ENCODE results near the gene BPIFB2.
"Not testable (repeated sequence)": the region's sequence is repeated elsewhere in the genome, so short reads cannot be mapped to it uniquely, and the experiment has no call there.

The BPIFB2 gene, protein sequence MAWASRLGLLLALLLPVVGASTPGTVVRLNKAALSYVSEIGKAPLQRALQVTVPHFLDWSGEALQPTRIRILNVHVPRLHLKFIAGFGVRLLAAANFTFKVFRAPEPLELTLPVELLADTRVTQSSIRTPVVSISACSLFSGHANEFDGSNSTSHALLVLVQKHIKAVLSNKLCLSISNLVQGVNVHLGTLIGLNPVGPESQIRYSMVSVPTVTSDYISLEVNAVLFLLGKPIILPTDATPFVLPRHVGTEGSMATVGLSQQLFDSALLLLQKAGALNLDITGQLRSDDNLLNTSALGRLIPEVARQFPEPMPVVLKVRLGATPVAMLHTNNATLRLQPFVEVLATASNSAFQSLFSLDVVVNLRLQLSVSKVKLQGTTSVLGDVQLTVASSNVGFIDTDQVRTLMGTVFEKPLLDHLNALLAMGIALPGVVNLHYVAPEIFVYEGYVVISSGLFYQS

GRCh38 chr20:33007376-33008335 is at the start of gene BPIFB2:
TSS of gene BPIFB2 (plus strand) at chr20:33007704. CDS start at chr20:33008575, 871 bp downstream.
- no peak for DNase-seq

- DNase-seq = no peak
These were observed 48.9 kb upstream of the BPIFB2 start for GRCh38 chr20:32958574-32958973.

GRCh38 chr20:32959351-32960221 is 47.9 kb upstream of the BPIFB2 start:
- no peak for DNase-seq

DNA sequence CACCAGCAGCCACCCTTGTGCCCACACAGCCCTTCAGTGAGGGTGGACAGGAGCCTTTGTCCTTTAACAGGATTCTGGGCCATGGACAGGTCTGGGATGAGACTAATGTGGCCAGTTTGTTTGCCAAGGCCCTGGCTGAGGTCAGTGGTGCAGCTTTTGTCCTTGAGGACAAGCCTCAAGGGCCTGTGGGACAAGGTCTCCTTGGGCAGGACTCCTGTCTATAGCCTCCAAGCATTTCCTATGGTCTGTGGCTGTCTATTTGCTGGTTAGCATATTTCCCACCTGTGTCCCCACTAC is 47.3 kb upstream of the BPIFB2 start:
- DNase-seq = no peak

- no peak for DNase-seq
These were observed 46.4 kb upstream of the BPIFB2 start for GRCh38 chr20:32960849-32961731.

GRCh38 chr20:32962053-32962452 is 45.5 kb upstream of the BPIFB2 start:
- no peak for DNase-seq

DNA sequence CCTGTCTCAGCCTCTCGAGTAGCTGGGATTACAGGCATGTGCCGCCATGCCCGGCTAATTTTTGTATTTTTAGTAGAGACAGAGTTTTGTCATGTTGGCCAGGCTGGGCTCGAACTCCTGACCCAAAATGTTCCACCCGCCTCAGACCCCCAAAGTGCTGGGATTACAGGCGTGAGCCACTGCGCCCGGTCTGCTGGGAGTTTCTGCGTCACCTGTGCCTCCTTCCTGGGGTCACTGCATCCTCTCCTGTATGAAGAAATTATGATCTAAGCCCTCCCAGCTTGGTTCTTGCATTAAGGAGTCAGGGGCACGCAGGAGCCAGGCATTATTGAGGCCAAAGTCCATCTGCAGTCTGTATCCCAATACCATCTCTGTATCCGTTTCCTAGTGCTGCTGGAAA is 44.9 kb upstream of the BPIFB2 start:
- not testable (repeated sequence) for DNase-seq

GRCh38 chr20:32963176-32963575 is 44.3 kb upstream of the BPIFB2 start:
- DNase-seq = no peak

- DNase-seq = no peak
These were observed 42.9 kb upstream of the BPIFB2 start for GRCh38 chr20:32964575-32964974.

- DNase-seq = no peak
These were observed 42.4 kb upstream of the BPIFB2 start for GRCh38 chr20:32965115-32965514.

GRCh38 chr20:32965581-32966373 is 41.7 kb upstream of the BPIFB2 start:
- peak; percentile 78 for DNase-seq

- no peak for DNase-seq
These were observed 41.1 kb upstream of the BPIFB2 start for GRCh38 chr20:32966382-32966781.

GRCh38 chr20:32966881-32967781 is 40.4 kb upstream of the BPIFB2 start:
- DNase-seq = peak; percentile 77

DNA sequence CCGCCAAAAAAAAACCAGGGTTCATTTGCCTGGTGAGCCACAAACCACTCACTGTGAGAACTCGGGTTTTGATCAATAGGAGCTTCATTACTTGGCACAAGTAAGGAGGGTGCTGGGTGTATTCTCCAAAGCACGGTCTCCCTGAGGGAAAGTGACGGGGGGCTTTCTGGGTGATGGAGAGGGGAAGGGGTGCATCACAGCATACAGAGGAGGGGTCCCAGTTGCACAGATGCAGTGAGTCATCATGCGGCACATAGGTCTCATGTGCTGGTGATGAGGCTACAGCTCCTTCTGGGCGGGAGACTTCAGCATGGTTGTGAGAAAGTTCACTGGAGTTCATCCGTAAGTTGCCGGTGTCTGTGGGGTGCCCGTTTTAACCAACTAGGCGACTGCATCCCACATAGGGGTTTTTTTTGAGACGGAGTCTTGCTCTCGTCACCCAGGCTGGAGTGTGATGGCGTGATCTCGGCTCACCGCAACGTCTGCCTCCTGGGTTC is 39.5 kb upstream of the BPIFB2 start:
- DNase-seq = peak; percentile 70

- DNase-seq = peak; percentile 46
These were observed 38.8 kb upstream of the BPIFB2 start for GRCh38 chr20:32968478-32969241.

- no peak for DNase-seq
These were observed 38.0 kb upstream of the BPIFB2 start for GRCh38 chr20:32969356-32970114.

DNA sequence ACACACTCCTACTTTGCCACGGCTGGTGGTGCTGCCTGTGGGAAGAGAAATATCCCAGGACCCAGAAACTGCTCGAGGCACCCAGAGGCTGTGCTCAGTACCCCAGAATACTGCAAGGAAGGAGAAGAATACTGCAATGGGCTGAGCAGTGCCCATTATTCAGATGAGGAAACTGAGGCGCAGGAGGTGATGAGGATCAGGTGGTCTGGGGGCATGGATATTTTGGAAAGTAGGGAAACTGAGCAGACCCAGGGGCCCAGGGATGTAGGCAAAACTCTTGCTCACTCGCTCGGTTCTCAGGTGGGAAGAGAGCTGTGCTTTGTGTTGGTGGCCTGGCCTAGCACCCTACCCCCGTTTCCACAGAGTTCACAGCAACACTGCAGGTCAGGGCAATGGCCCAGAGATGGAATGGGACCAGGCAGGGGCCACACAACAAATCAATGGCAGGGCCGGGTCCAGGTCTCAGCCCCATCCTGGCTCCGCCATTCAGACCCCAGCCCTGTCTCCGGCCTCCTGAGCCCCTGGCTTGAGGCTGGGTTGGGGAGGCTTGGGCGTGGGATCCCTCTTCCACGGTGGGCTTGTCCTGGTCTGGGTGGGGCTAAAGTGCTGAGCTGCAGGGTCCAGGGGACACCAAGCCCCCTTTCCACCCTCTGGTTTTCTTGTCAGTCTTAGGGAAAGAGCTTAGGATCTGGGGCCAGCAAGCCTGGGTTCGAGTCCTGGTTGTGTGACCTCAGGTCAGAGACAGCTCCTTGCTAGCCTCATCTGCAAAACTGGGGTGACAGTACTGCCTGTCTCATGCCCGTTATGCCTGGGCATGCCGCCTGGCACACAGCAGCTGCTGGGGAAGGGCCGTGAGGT is 37.2 kb upstream of the BPIFB2 start:
- DNase-seq = no peak

All from CD4-positive, alpha-beta T cell treated with Interleukin-6 for 4 hours (primary cell).